ENCODE measurements around the gene ANO3. TPM values are rescaled to one million over a fixed set of nuclear protein-coding genes. Genes with fewer than 3 reads are reported as not detected.

ANO3 gene
- total RNA-seq, 6 experiments from 2014 or later: 0.02 to 0.10 (median 0.05) TPM; not detected in 1

DNA sequence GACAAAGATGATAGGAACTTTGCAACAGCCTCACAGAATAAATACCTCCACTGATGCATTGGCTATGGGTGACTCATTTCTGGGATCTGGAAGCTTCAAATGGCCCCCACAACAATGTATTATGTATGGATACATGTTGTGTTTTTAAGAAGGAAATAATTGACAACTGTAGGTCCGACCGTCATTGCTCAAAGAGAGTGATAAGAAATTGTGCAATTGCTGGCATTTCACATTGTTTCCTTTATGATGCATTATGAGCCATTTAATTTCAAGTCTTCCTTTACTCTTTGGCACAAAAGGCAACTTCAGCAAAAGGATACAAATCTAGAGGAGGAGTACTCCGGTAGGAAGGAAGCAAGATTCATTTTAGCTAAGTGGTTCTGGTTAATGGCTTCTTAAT is 2.0 kb downstream of the ANO3 start:
- no peak for TF ChIP-seq CTCF (IDR thresholded peaks at IDR 0.05)
- H3K36me3 Mint-ChIP-seq (ENCODE audit: low read depth): no peaks in the 10 kb centered on the region
- H3K4me3 Mint-ChIP-seq: no peak overlapping the region
- no peak overlapping the region for H3K27ac Mint-ChIP-seq
- H3K27me3 Mint-ChIP-seq (ENCODE audit: insufficient read depth): peaks cover 26% of the 10 kb centered on the region
- peaks cover 8% of the 10 kb centered on the region; the same call in 1 of the 2 replicates for H3K4me1 Mint-ChIP-seq (ENCODE audit: low read depth)
- DNase-seq: no peak
- H3K9me3 Mint-ChIP-seq: no peaks in the 10 kb centered on the region

DNA sequence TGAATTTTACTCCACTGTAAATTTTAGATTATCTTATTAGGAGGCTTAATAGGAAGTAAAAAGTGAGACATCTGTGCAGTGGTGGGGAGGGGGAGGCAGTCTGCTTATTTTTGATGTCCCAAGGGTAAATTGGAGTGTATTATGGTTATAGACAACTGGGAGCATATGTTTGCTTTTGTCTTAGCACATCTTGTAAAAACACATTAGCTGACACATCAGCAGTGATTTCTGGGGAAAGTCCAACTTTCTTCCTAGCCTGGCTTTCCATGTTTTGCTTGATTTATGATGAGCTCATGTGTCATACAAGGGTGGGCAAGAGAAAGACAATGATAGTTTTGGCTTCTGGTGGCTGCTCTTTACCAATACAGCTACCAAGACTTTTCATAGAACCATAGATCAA is 4.0 kb downstream of the ANO3 start:
- DNase-seq: no peak
- H3K36me3 Mint-ChIP-seq (ENCODE audit: low read depth): no peaks in the 10 kb centered on the region
- H3K9me3 Mint-ChIP-seq: no peaks in the 10 kb centered on the region
- peaks cover 24% of the 10 kb centered on the region for H3K27me3 Mint-ChIP-seq (ENCODE audit: insufficient read depth)
- H3K27ac Mint-ChIP-seq: no peak overlapping the region
- no peak for TF ChIP-seq CTCF (IDR thresholded peaks at IDR 0.05)
- peaks cover 8% of the 10 kb centered on the region; the same call in 1 of the 2 replicates for H3K4me1 Mint-ChIP-seq (ENCODE audit: low read depth)
- H3K4me3 Mint-ChIP-seq: no peak overlapping the region

DNA sequence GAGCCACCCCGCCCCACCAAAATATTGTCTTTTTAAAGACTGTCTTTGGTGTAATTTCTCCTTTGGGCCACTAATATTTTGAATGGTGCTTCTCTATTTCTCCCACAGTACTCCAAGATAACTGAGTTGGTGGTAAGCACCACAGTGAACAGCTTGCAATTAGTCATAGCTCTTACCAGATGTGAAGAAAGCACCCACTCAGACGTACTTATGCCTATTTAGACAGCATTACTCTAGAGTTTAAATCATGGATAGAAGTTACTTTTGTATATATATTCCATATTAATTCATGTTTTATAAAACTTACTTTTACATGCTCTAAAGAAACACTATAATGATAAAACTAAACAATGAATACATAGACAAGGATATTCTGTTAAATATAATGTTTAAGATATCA is 12.7 kb downstream of the ANO3 start:
- Mint-ChIP-seq H3K9me3 (no peaks in the 10 kb centered on the region), H3K36me3 (ENCODE audit: low read depth) (no peaks in the 10 kb centered on the region), H3K27me3 (ENCODE audit: insufficient read depth) (no peaks in the 10 kb centered on the region; the same call in 1 of the 2 replicates), H3K4me1 (ENCODE audit: low read depth) (no peaks in the 10 kb centered on the region), H3K4me3 (no peak overlapping the region), H3K27ac (no peak overlapping the region)
- no peak for DNase-seq
- no peak for TF ChIP-seq CTCF (IDR thresholded peaks at IDR 0.05)

GRCh38 chr11:26348776-26349175 is 16.8 kb downstream of the ANO3 start:
- H3K27me3 Mint-ChIP-seq (ENCODE audit: insufficient read depth): peaks cover 4% of the 10 kb centered on the region; the same call in 1 of the 2 replicates
- no peak overlapping the region for H3K27ac Mint-ChIP-seq
- H3K4me1 Mint-ChIP-seq (ENCODE audit: low read depth): no peaks in the 10 kb centered on the region
- DNase-seq: no peak
- no peaks in the 10 kb centered on the region for H3K36me3 Mint-ChIP-seq (ENCODE audit: low read depth)
- H3K9me3 Mint-ChIP-seq: no peaks in the 10 kb centered on the region
- no peak overlapping the region for H3K4me3 Mint-ChIP-seq
- no peak for TF ChIP-seq CTCF (IDR thresholded peaks at IDR 0.05)

GRCh38 chr11:26350002-26350401 is 18.1 kb downstream of the ANO3 start:
- H3K4me1 Mint-ChIP-seq (ENCODE audit: low read depth): no peaks in the 10 kb centered on the region
- no peaks in the 10 kb centered on the region for H3K9me3 Mint-ChIP-seq
- H3K27ac Mint-ChIP-seq: no peak overlapping the region
- no peak for DNase-seq
- peak overlapping the region; percentile 36 for H3K4me3 Mint-ChIP-seq
- no peaks in the 10 kb centered on the region for H3K36me3 Mint-ChIP-seq (ENCODE audit: low read depth)
- peaks cover 4% of the 10 kb centered on the region; the same call in 1 of the 2 replicates for H3K27me3 Mint-ChIP-seq (ENCODE audit: insufficient read depth)
- no peak for TF ChIP-seq CTCF (IDR thresholded peaks at IDR 0.05)

DNA sequence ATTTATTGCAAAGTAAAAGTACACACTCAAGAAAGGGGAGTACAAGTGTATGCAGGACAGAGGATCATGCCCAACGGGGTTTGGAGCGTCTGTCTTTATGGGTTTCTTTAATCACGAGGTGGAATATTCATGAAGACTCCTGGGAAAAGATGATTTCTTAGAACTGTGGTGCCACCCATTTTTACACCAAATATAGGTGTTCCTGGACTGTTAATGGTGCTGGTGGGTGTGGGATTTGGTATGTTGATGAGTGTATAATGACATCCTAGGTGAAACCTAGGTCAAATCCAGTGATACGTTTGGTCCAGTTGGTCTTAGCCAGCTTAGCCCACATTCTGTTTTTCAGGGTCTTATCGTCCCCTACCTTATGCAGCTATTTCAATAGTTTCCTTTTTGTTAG is 21.1 kb downstream of the ANO3 start:
- Mint-ChIP-seq H3K4me1 (ENCODE audit: low read depth) (no peaks in the 10 kb centered on the region), H3K27ac (no peak overlapping the region), H3K27me3 (ENCODE audit: insufficient read depth) (peaks cover 4% of the 10 kb centered on the region; the same call in 1 of the 2 replicates), H3K9me3 (no peaks in the 10 kb centered on the region), H3K36me3 (ENCODE audit: low read depth) (no peaks in the 10 kb centered on the region), H3K4me3 (no peak overlapping the region)
- no peak for TF ChIP-seq CTCF (IDR thresholded peaks at IDR 0.05)
- DNase-seq: no peak

Data from HFFc6 (cell line).